IMR-90 (cell line): Measurements from ENCODE around the gene DRAXIN. TPM values are rescaled to one million over a fixed set of nuclear protein-coding genes. Genes with fewer than 3 reads are reported as not detected.

Experiments used
- ATAC-seq: fragments of 200-7000 bp; cut with Tn5 transposase; 2 replicates; pipeline ENCODE4 v1.9.1; 2020; ENCODE audit warnings: low read depth, mild to moderate bottlenecking, moderate library complexity
- BruUV-seq: library from RNA; stranded (reverse); fragments of 400-500 nt; replicated peaks from 2 replicates; lab custom pipeline; 2021; lab: Mats Ljungman, UMichigan
- CTCF ChIA-PET: fragments of 300-600 bp; formaldehyde crosslinking; extraction: SDS; loops from one replicate; lab custom pipeline; 2021; ENCODE audit warnings: antibody characterized with exemption; lab: Yijun Ruan, JAX
- POLR2A ChIA-PET: fragments of 300-600 bp; sonication (Branson Sonifier 250); formaldehyde crosslinking; loops from one replicate; lab custom pipeline; 2022; ENCODE audit warnings: antibody characterized with exemption; ENCODE audit not compliant: unreplicated experiment; lab: Charles Lee
- DNase-seq: peaks from one replicate; pipeline ENCODE4 v3.0.0; 2013
- H2AFZ ChIP-seq: replicated peaks from 2 replicates; pipeline ENCODE3; 2013; ENCODE audit warnings: low read length, mild to moderate bottlenecking; ENCODE audit not compliant: poor library complexity
- H2AK5ac ChIP-seq: 2 replicates; pipeline ENCODE4 v1.6.1; 2013; ENCODE audit warnings: low read depth, low read length, inconsistent platforms
- H2AK9ac ChIP-seq: replicated peaks from 2 replicates; pipeline ENCODE3; 2013; ENCODE audit warnings: mild to moderate bottlenecking, low read depth, low read length, moderate library complexity; ENCODE audit not compliant: poor library complexity
- H2BK120ac ChIP-seq: 2 replicates; pipeline ENCODE4 v1.6.1; 2013; ENCODE audit warnings: low read depth, low read length, inconsistent platforms
- H2BK15ac ChIP-seq: 3 replicates; pipeline ENCODE4 v1.6.1; 2013; ENCODE audit warnings: low read depth, low read length, inconsistent platforms
- H2BK20ac ChIP-seq: 2 replicates; pipeline ENCODE4 v1.6.1; 2013; ENCODE audit warnings: low read depth, mild to moderate bottlenecking, inconsistent platforms, low read length, moderate library complexity
- H2BK5ac ChIP-seq: 2 replicates; pipeline ENCODE4 v1.6.1; 2013; ENCODE audit warnings: mild to moderate bottlenecking, low read depth, low read length, inconsistent platforms; ENCODE audit not compliant: poor library complexity, severe bottlenecking
- H3K14ac ChIP-seq: replicated peaks from 2 replicates; pipeline ENCODE4 v1.6.1; 2013; ENCODE audit warnings: low read depth, low read length, inconsistent platforms
- H3K18ac ChIP-seq: 2 replicates; pipeline ENCODE4 v1.6.1; 2013; ENCODE audit warnings: low read depth, low read length, control low read depth
- H3K23ac ChIP-seq: 2 replicates; pipeline ENCODE4 v1.6.1; 2013; ENCODE audit warnings: low read depth, low read length, inconsistent platforms
- H3K27ac ChIP-seq: 2 replicates; pipeline ENCODE4 v1.5.1; 2013; ENCODE audit warnings: mild to moderate bottlenecking, control low read depth, low read length; ENCODE audit not compliant: insufficient read depth
- H3K27me3 ChIP-seq: 2 replicates; pipeline ENCODE4 v1.6.1; 2013; ENCODE audit warnings: low read length; ENCODE audit not compliant: control insufficient read depth, insufficient read depth
- H3K36me3 ChIP-seq: 2 replicates; pipeline ENCODE4 v1.6.1; 2013; ENCODE audit warnings: low read length, mixed read lengths; ENCODE audit not compliant: control insufficient read depth, insufficient read depth
- H3K4ac ChIP-seq: 2 replicates; pipeline ENCODE4 v1.6.1; 2013; ENCODE audit warnings: low read depth, low read length, inconsistent platforms
- H3K4me1 ChIP-seq: 2 replicates; pipeline ENCODE4 v1.6.1; 2013; ENCODE audit warnings: low read length, mixed read lengths; ENCODE audit not compliant: control insufficient read depth, insufficient read depth
- H3K4me2 ChIP-seq: 2 replicates; pipeline ENCODE4 v1.6.1; 2013; ENCODE audit warnings: low read depth, mild to moderate bottlenecking, control low read depth, low read length, moderate library complexity
- H3K4me3 ChIP-seq: 2 replicates; pipeline ENCODE4 v1.5.1; 2013; ENCODE audit warnings: low read depth, mild to moderate bottlenecking, control low read depth, low read length, moderate library complexity; ENCODE audit not compliant: insufficient read depth
- H3K56ac ChIP-seq: 2 replicates; pipeline ENCODE4 v1.6.1; 2013; ENCODE audit warnings: low read length, inconsistent platforms; ENCODE audit not compliant: insufficient read depth; ENCODE audit errors: extremely low read depth
- H3K79me1 ChIP-seq, 2 experiments: 2 replicates each; pipeline ENCODE4 v1.6.1; 2013; ENCODE audit warnings: low read length in 2 of 2, inconsistent platforms in 1 of 2, low read depth in 1 of 2
- H3K9ac ChIP-seq: 2 replicates; pipeline ENCODE4 v1.6.1; 2013; ENCODE audit warnings: low read depth, low read length, control low read depth
- H3K9me1 ChIP-seq: 2 replicates; pipeline ENCODE4 v1.6.1; 2013; ENCODE audit warnings: low read length, inconsistent platforms; ENCODE audit not compliant: insufficient read depth
- H3K9me3 ChIP-seq: 2 replicates; pipeline ENCODE4 v1.6.1; 2013; ENCODE audit warnings: low read length; ENCODE audit not compliant: control insufficient read depth, insufficient read depth
- H4K20me1 ChIP-seq: 2 replicates; pipeline ENCODE4 v1.6.1; 2013; ENCODE audit warnings: low read length, inconsistent platforms; ENCODE audit not compliant: insufficient read depth
- H4K5ac ChIP-seq: 2 replicates; pipeline ENCODE4 v1.6.1; 2013; ENCODE audit warnings: mild to moderate bottlenecking, low read depth, low read length, control low read depth
- H4K8ac ChIP-seq, 2 experiments: 2 replicates each; pipeline ENCODE4 v1.6.1; 2013; ENCODE audit warnings: low read depth in 2 of 2, low read length in 2 of 2, control low read depth in 1 of 2, inconsistent platforms in 1 of 2
- H4K91ac ChIP-seq: 2 replicates; pipeline ENCODE4 v1.6.1; 2013; ENCODE audit warnings: low read depth, low read length, inconsistent platforms; ENCODE audit not compliant: insufficient read depth
- CHD1 ChIP-seq: IDR thresholded peaks from 2 replicates; pipeline ENCODE4 v1.6.1; 2012; ENCODE audit warnings: low read depth, low read length, improper control_type of control experiment
- MAZ ChIP-seq: IDR thresholded peaks from 2 replicates; pipeline ENCODE4 v1.6.1; 2012; ENCODE audit warnings: low read depth, mild to moderate bottlenecking, low read length, improper control_type of control experiment, moderate library complexity, borderline replicate concordance
- WGBS, 2 experiments: methylation state at CpG; one replicate each; pipeline versions ENCODE4 v1.1.5 to v1.1.7; 2013; ENCODE audit warnings: missing lambda C conversion rate in 2 of 2; ENCODE audit not compliant: insufficient read length in 1 of 2; ENCODE audit errors: extremely low coverage in 2 of 2; 5-methylcytosine and 5-hydroxymethylcytosine counted together
- dilution Hi-C: fragments of 300-500 bp; cut with HindIII; formaldehyde crosslinking; loops from one replicate; pipeline ENCODE4 v1.14.3; 2018; ENCODE audit warnings: low sequenced_read_pairs; ENCODE audit not compliant: unreplicated experiment
- in situ Hi-C: fragments of 300-500 bp; cut with MboI; formaldehyde crosslinking; loops from 3 replicates; pipeline ENCODE4 v1.14.3; 2019; ENCODE audit warnings: low sequenced_read_pairs, inconsistent platforms, mixed read lengths
- intact Hi-C: fragments of 100-400 bp; cut with micrococcal nuclease; formaldehyde crosslinking; loops from 2 replicates; pipeline ENCODE4 v1.10.0; 2022
- polyA plus RNA-seq, 3 experiments: library from polyadenylated mRNA; depleted of rRNA; stranded (reverse); fragments of >200 nt; gene quantifications; 2 replicates each; pipeline ENCODE4 v1.2.3, GENCODE V29; 2012; ENCODE audit warnings: low replicate concordance in 1 of 3
- total RNA-seq: library from RNA; depleted of rRNA; stranded (reverse); fragments of >200 nt; gene quantifications from 2 replicates; pipeline ENCODE4 v1.2.3, GENCODE V29; 2012
- TF ChIP-seq, protein P1 (sequence below): fragments of 150-350 bp; IDR thresholded peaks from 2 replicates; pipeline ENCODE4 v1.6.1; 2017; ENCODE audit warnings: mild to moderate bottlenecking, antibody characterized with exemption, low read length, low read depth

The DRAXIN gene
- total and polyA plus RNA-seq, 2 of the 4 experiments (the other 2 are of a cell fraction), result under 0.01 to 0.02 TPM

- no peaks in the 10 kb centered on the region for H3K27me3 ChIP-seq
- no peak overlapping the region for H4K91ac ChIP-seq
- WGBS, 2 experiments, result 91% methylated on average over 4 of the region's 14 CpGs; no CpG with 5 or more reads in 1 of the 2 experiments
- ChIA-PET CTCF (interaction anchor here (0.6 kb wide), 1 partner anchor 14 kb away, joined by 3 read pairs; no protein-coding TSS in a partner anchor), POLR2A (no interaction called here)
- DNase-seq (no peak), ATAC-seq (no peak)
- peaks cover 3% of the 10 kb centered on the region; the same call in 1 of the 2 replicates for H3K9me1 ChIP-seq
- intact Hi-C loops, result no loop called here
- H3K79me1 ChIP-seq, result no peaks in the 10 kb centered on the region
- no peaks in the 10 kb centered on the region for H3K4me1 ChIP-seq
- H3K4me3 ChIP-seq, result no peak overlapping the region
- H2AK5ac ChIP-seq, result no peak overlapping the region
- H4K8ac ChIP-seq, result no peak overlapping the region
- no peak overlapping the region for H2BK5ac ChIP-seq
- no peak overlapping the region for H3K4ac ChIP-seq
- H2BK20ac ChIP-seq, result no peak overlapping the region
- no peak overlapping the region for H4K5ac ChIP-seq
- no peak overlapping the region for H3K4me2 ChIP-seq
- H3K9ac ChIP-seq, result no peak overlapping the region
- H3K36me3 ChIP-seq, result peaks cover 43% of the 10 kb centered on the region
- H3K14ac ChIP-seq, result no peak overlapping the region
- no peak overlapping the region for H3K23ac ChIP-seq
- no peak overlapping the region for H3K18ac ChIP-seq
- H3K27ac ChIP-seq, result no peak overlapping the region
- H2AFZ ChIP-seq, result no peak overlapping the region
- H2AK9ac ChIP-seq, result no peak overlapping the region
- H4K20me1 ChIP-seq, result no peaks in the 10 kb centered on the region
- H2BK120ac ChIP-seq, result no peak overlapping the region
- no TSS peak for BruUV-seq
- H3K9me3 ChIP-seq, result no peaks in the 10 kb centered on the region
- dilution Hi-C loops, result no loop called here
- H2BK15ac ChIP-seq, result no peak overlapping the region
- no peak for TF ChIP-seq CHD1
- TF ChIP-seq, protein P1, sequence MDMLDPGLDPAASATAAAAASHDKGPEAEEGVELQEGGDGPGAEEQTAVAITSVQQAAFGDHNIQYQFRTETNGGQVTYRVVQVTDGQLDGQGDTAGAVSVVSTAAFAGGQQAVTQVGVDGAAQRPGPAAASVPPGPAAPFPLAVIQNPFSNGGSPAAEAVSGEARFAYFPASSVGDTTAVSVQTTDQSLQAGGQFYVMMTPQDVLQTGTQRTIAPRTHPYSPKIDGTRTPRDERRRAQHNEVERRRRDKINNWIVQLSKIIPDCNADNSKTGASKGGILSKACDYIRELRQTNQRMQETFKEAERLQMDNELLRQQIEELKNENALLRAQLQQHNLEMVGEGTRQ, result no peak
- TF ChIP-seq MAZ, result no peak
- in situ Hi-C loops, result no loop called here
- no peak overlapping the region for H3K56ac ChIP-seq
Observed at GRCh38 chr1:11671544-11672286, 19.8 kb upstream of the DRAXIN start.
